ENCODE results near the gene SNAPC3.
A peak's percentile ranks its signal among the peaks of the same experiment; 100 is the strongest.
"Not testable (repeated sequence)": the region's sequence is repeated elsewhere in the genome, so short reads cannot be mapped to it uniquely, and the experiment has no call there.

SNAPC3 gene

DNA sequence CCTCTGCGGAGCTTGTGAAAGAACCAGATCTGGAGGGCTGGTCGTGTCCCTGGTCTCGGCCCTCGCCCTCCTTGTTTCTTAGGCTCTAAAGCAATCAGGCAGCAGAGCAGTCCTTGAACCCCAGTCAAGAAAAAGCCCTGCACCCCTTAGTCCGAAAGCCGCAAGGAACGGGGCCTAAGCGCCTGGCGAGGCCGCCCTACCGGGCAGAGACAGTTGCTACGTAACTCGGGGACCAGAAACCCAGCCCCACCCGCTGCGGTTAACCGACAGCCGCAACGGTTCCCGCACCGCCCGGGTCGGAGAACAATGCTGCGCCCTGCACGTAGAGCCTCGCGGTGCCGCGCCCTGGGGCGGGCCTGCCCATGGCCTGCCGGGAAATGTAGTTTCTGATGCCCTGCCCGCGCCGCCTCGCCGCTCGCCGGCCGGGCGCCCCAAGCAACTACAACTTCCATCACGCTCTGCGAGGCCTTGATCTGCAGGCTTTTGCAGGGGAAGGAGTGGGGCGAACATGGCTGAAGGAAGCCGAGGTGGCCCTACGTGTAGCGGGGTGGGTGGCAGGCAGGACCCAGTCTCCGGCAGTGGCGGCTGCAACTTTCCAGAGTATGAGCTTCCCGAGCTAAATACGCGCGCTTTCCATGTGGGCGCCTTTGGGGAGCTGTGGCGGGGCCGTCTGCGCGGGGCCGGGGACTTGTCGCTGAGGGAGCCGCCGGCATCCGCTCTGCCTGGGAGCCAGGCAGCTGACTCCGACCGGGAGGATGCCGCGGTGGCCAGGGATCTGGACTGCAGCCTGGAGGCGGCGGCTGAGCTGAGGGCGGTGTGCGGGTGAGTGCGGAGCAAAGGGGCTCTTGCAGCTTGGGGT, at the start of gene SNAPC3:
SNAPC3 (plus strand) TSS at position 505 of the 859 bp plus-strand sequence; CDS start at position 509, 4 bp downstream.
- peak; percentile 98 for DNase-seq (ENCODE audit: low read depth)
- Histone ChIP-seq H3K9ac (ENCODE audit: low read length) (peak within 1 kb of the TSS; percentile 95), H3K36me3 (ENCODE audit: control insufficient read depth, insufficient read depth, low read length, severe bottlenecking) (peaks cover 22% of the 10 kb centered on the region), H3K4me3 (ENCODE audit: low read length) (peak within 1 kb of the TSS; percentile 87), H3K9me3 (ENCODE audit: control insufficient read depth, low read length) (no peaks in the 10 kb centered on the region), H3K4me1 (ENCODE audit: control insufficient read depth, insufficient read depth, low read length) (peaks cover 16% of the 10 kb centered on the region), H3K27me3 (replicated peaks; ENCODE audit: control insufficient read depth, insufficient read depth, low read length) (no peaks in the 10 kb centered on the region)

DNA sequence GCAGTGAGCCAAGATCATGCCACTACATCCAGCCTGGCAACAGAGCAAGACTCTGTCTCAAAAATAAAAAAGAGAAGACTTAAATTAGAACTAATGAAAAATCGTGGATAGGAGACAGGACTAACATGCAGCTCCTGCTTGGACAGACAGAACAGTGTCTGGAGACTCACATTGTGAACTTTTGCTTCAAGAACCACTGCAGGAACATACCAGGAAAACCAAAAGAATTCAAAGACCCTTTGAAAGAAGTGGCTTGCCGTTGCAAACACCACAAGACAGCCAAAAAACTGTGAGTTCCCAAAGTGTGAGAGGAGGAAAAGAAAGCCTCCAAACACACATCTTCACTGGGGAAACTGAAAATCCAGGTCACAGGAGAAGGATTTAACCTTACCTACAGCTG, 48.8 kb upstream of the SNAPC3 start:
- H3K9ac ChIP-seq (ENCODE audit: low read length), result no peak overlapping the region

DNA sequence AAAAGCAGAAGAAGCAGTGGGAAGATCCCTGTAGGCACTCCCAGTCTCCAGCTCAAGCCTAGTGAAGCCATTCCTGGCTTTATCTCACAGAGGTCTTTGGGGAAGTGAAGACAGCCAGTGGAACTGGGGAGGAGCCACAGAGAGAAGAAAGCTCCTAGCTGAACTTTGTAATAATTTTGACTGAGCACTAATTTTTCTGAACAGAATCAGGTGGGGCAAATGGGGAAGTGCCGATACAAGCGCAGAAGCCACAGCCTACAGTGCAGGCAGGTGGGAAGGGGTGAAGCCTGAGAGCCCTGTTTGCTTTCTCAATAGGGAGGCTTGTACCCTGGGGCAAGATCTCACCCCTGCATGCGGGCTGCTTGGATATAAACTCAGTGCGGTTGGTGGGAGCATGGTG, 48.4 kb upstream of the SNAPC3 start:
- Histone ChIP-seq H3K9ac (ENCODE audit: low read length) (no peak overlapping the region), H3K27me3 (replicated peaks; ENCODE audit: control insufficient read depth, insufficient read depth, low read length) (no peaks in the 10 kb centered on the region), H3K4me3 (ENCODE audit: low read length) (no peak overlapping the region), H3K9me3 (ENCODE audit: control insufficient read depth, low read length) (peaks cover 3% of the 10 kb centered on the region), H3K36me3 (ENCODE audit: control insufficient read depth, insufficient read depth, low read length, severe bottlenecking) (no peaks in the 10 kb centered on the region), H3K4me1 (ENCODE audit: control insufficient read depth, insufficient read depth, low read length) (peaks cover 13% of the 10 kb centered on the region)
- no peak for DNase-seq (ENCODE audit: low read depth)

More for the DNA sequence above, 48.8 kb upstream of the SNAPC3 start:
- peak; percentile 5 for DNase-seq (ENCODE audit: low read depth)
- H3K27me3 ChIP-seq (replicated peaks; ENCODE audit: control insufficient read depth, insufficient read depth, low read length), result no peaks in the 10 kb centered on the region
- H3K9me3 ChIP-seq (ENCODE audit: control insufficient read depth, low read length), result peaks cover 3% of the 10 kb centered on the region
- H3K4me1 ChIP-seq (ENCODE audit: control insufficient read depth, insufficient read depth, low read length), result peaks cover 13% of the 10 kb centered on the region
- no peaks in the 10 kb centered on the region for H3K36me3 ChIP-seq (ENCODE audit: control insufficient read depth, insufficient read depth, low read length, severe bottlenecking)
- H3K4me3 ChIP-seq (ENCODE audit: low read length), result no peak overlapping the region

DNA sequence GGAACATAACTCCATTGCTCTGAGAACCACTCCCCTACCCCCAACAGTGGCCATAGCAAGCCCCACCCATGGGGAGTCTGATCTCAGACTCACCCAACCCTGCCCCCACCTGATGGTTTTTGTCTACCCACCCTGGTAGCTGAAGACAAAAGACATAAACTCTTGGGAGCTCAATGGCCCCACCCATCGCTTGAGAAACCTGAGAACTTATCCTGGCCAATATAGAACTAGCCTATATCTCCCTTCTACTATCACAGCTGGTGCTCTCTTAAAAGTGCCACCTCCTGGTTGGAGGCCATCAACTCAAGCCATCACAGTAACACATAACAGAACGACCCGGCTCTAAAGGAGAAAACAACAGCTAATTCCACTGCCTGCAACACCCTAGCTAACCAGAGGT, 47.9 kb upstream of the SNAPC3 start:
- no peaks in the 10 kb centered on the region for H3K36me3 ChIP-seq (ENCODE audit: control insufficient read depth, insufficient read depth, low read length, severe bottlenecking)
- H3K4me3 ChIP-seq (ENCODE audit: low read length), result no peak overlapping the region
- no peak overlapping the region for H3K9ac ChIP-seq (ENCODE audit: low read length)
- H3K9me3 ChIP-seq (ENCODE audit: control insufficient read depth, low read length), result peaks cover 3% of the 10 kb centered on the region
- peaks cover 13% of the 10 kb centered on the region for H3K4me1 ChIP-seq (ENCODE audit: control insufficient read depth, insufficient read depth, low read length)
- no peaks in the 10 kb centered on the region for H3K27me3 ChIP-seq (replicated peaks; ENCODE audit: control insufficient read depth, insufficient read depth, low read length)
- no peak for DNase-seq (ENCODE audit: low read depth)

DNA sequence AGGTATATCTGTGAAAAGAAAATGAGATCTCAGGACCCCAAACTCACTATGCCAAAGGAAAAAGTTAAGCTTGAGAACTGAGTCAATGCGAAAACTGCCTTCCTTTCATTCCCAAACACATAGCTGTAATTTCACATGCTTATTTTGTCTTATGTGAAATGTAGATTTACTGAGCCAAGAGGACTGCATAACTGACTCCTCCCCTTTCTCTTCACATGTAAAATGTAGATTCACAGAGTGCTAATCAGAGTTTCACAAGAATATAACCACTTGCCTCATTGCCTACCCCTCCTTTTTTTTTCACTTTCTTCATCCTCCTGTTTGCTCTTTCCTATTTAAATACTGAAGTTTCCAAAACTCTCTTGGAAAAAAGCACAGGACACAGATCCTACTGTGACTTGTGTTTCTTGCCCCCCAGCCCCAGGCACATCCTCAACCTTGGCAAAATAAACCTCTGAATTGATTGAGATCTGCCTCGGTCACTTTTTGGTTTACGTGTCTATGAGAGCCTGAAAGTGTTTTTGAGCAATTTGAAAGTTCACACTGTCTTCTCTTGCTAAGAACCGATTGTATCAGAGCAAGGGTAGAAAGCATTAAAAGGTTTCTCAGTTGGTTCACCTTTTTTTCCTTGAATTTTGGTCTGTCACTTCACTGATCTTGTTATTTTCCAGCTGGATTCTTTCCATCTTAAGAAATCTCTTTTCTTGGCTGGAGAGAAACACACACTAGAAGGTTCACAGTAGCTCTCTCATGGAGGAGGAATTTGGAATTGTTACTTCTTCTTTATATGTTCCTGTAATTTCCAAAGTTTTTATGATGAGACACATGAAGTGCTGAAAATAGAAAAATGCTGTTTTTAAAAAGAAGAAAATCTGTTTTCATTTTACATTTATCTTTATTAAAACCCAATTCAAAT, 44.8 kb upstream of the SNAPC3 start:
- DNase-seq (ENCODE audit: low read depth), result peak; percentile 47
- Histone ChIP-seq H3K9ac (ENCODE audit: low read length) (peak overlapping the region; percentile 32), H3K4me3 (ENCODE audit: low read length) (peak overlapping the region; percentile 57)

DNA sequence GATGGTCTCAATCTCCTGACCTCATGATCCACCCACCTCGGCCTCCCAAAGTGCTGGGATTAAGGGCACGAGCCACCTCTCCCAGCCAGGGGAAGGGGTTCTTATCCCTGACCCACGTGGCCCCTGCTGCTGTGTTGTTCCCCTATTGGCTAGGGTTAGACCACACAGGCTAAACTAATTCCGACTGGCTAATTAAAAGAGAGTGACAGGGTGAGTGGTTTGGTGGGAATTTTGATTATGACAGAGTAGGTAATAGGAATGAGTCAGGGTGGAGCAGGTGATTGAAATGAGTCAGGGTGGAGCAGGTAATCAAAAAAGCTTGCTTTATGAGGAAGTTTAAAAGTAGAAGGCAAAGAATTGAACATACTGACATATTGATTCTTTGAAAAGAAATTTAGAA, 43.4 kb upstream of the SNAPC3 start:
- H3K9ac ChIP-seq (ENCODE audit: low read length); H3K36me3 ChIP-seq (ENCODE audit: control insufficient read depth, insufficient read depth, low read length, severe bottlenecking); H3K9me3 ChIP-seq (ENCODE audit: control insufficient read depth, low read length); H3K27me3 ChIP-seq (replicated peaks; ENCODE audit: control insufficient read depth, insufficient read depth, low read length); H3K4me3 ChIP-seq (ENCODE audit: low read length); DNase-seq (ENCODE audit: low read depth): not testable (repeated sequence)
- peaks cover 18% of the 10 kb centered on the region for H3K4me1 ChIP-seq (ENCODE audit: control insufficient read depth, insufficient read depth, low read length)

More for the DNA sequence above, 44.8 kb upstream of the SNAPC3 start:
- Histone ChIP-seq H3K27me3 (replicated peaks; ENCODE audit: control insufficient read depth, insufficient read depth, low read length) (no peaks in the 10 kb centered on the region), H3K9me3 (ENCODE audit: control insufficient read depth, low read length) (peaks cover 3% of the 10 kb centered on the region), H3K36me3 (ENCODE audit: control insufficient read depth, insufficient read depth, low read length, severe bottlenecking) (no peaks in the 10 kb centered on the region), H3K4me1 (ENCODE audit: control insufficient read depth, insufficient read depth, low read length) (peaks cover 13% of the 10 kb centered on the region)

DNA sequence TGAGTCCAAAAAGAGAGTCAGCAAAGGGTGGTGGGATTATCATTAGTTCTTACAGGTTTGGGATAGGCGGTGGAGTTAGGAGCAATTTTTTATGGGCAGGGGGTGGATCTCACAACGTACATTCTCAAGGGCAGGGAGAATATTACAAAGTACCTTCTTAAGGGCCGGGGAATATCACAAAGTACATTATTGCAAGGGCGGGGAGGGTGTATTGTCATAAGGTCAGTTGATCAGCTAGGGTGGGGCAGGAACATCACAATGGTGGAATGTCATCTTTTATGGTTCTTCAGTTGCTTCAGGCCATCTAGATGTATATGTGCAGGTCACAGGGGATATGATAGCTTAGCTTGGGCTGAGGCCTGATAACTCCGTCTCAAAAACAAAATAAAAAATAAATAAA, 42.8 kb upstream of the SNAPC3 start:
- H3K36me3 ChIP-seq (ENCODE audit: control insufficient read depth, insufficient read depth, low read length, severe bottlenecking); H3K4me3 ChIP-seq (ENCODE audit: low read length); H3K9me3 ChIP-seq (ENCODE audit: control insufficient read depth, low read length); H3K9ac ChIP-seq (ENCODE audit: low read length); H3K27me3 ChIP-seq (replicated peaks; ENCODE audit: control insufficient read depth, insufficient read depth, low read length); DNase-seq (ENCODE audit: low read depth): not testable (repeated sequence)
- H3K4me1 ChIP-seq (ENCODE audit: control insufficient read depth, insufficient read depth, low read length), result peaks cover 18% of the 10 kb centered on the region

DNA sequence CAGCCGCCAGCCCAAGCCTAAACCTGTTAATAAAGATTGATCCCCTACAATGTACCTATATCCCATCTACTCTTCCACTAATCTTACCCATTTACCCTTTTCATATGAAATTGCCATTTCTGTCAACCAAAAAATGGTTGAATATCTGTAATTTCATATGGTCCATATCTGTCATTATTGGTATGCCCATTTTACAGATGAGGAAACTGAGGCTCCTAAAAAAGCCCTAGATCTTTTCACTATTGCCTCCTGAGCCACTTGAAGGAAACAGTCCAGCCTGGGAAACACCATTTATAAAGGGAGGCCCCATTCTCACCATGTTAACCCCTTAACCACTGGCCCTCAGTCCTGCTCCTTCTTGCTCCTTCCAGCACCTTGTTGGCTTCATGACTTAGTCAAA, 41.2 kb upstream of the SNAPC3 start:
- no peaks in the 10 kb centered on the region for H3K9me3 ChIP-seq (ENCODE audit: control insufficient read depth, low read length)
- no peak for DNase-seq (ENCODE audit: low read depth)
- no peak overlapping the region for H3K4me3 ChIP-seq (ENCODE audit: low read length)
- no peaks in the 10 kb centered on the region for H3K27me3 ChIP-seq (replicated peaks; ENCODE audit: control insufficient read depth, insufficient read depth, low read length)
- peaks cover 18% of the 10 kb centered on the region for H3K4me1 ChIP-seq (ENCODE audit: control insufficient read depth, insufficient read depth, low read length)
- H3K9ac ChIP-seq (ENCODE audit: low read length), result no peak overlapping the region
- no peaks in the 10 kb centered on the region for H3K36me3 ChIP-seq (ENCODE audit: control insufficient read depth, insufficient read depth, low read length, severe bottlenecking)

DNA sequence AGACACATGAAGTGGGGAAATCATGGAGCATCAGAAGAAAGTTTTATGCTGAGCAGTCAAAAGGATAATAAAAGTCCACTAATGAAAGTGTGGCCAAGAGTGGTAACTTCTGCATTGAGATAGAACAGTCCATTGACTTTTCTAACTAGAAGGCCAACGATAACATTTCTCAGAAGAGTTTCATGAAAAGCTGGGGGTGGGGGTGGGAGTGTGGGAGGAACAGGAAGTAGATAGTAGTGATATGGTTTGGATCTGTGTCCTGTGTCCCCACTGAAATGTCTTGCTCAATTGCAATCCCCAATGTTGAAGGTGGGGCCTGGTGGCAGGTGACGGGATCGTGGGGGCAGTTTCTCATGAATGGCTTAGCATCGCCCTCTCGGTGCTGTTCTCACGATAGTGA, 36.2 kb upstream of the SNAPC3 start:
- H3K36me3 ChIP-seq (ENCODE audit: control insufficient read depth, insufficient read depth, low read length, severe bottlenecking), result no peaks in the 10 kb centered on the region
- peaks cover 7% of the 10 kb centered on the region for H3K4me1 ChIP-seq (ENCODE audit: control insufficient read depth, insufficient read depth, low read length)
- no peaks in the 10 kb centered on the region for H3K9me3 ChIP-seq (ENCODE audit: control insufficient read depth, low read length)
- no peak overlapping the region for H3K9ac ChIP-seq (ENCODE audit: low read length)
- DNase-seq (ENCODE audit: low read depth), result no peak
- H3K27me3 ChIP-seq (replicated peaks; ENCODE audit: control insufficient read depth, insufficient read depth, low read length), result no peaks in the 10 kb centered on the region
- H3K4me3 ChIP-seq (ENCODE audit: low read length), result no peak overlapping the region

DNA sequence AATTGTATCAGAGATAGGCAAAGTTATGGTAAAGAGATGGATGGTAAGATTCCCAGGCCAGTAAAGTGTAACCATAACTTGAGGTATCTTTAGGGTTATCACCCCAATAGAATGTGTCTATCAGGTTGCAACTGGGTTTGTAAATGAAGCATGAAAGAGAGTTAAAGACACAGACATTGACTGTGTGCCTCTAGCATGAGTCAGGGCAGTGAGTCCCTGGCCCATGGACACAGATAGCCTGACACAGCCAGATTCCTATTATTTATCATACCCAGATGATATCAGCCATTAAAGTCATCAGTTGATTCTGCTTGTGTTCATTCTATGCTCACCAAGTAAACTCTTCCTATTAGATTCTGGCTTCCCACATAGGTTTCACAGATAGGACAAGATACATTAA, 33.5 kb upstream of the SNAPC3 start:
- H3K9me3 ChIP-seq (ENCODE audit: control insufficient read depth, low read length), result no peaks in the 10 kb centered on the region
- DNase-seq (ENCODE audit: low read depth), result peak; percentile 21
- peaks cover 4% of the 10 kb centered on the region for H3K27me3 ChIP-seq (replicated peaks; ENCODE audit: control insufficient read depth, insufficient read depth, low read length)
- H3K4me1 ChIP-seq (ENCODE audit: control insufficient read depth, insufficient read depth, low read length), result peaks cover 3% of the 10 kb centered on the region
- no peaks in the 10 kb centered on the region for H3K36me3 ChIP-seq (ENCODE audit: control insufficient read depth, insufficient read depth, low read length, severe bottlenecking)
- H3K4me3 ChIP-seq (ENCODE audit: low read length), result no peak overlapping the region
- no peak overlapping the region for H3K9ac ChIP-seq (ENCODE audit: low read length)

DNA sequence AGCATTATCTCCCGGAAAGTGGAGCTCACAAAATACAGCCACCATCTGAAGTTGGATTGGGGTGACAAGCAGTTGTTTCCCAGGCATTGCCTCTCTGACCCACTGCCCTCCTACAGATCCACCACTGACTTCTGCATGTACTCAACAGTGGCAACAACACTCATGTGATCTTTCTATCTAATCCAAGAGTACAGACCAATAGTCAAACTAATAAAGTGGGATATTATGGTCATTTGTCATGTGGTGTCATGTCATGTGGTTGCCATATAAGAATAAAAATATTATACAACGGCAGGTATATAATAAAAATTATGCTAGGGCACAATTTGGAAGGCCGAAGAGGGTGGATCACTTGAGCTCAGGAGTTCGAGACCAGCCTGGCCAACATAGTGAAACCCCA, 33.0 kb upstream of the SNAPC3 start:
- Histone ChIP-seq H3K4me1 (ENCODE audit: control insufficient read depth, insufficient read depth, low read length) (peaks cover 3% of the 10 kb centered on the region), H3K36me3 (ENCODE audit: control insufficient read depth, insufficient read depth, low read length, severe bottlenecking) (no peaks in the 10 kb centered on the region), H3K9me3 (ENCODE audit: control insufficient read depth, low read length) (no peaks in the 10 kb centered on the region), H3K27me3 (replicated peaks; ENCODE audit: control insufficient read depth, insufficient read depth, low read length) (peaks cover 4% of the 10 kb centered on the region), H3K9ac (ENCODE audit: low read length) (no peak overlapping the region), H3K4me3 (ENCODE audit: low read length) (no peak overlapping the region)
- no peak for DNase-seq (ENCODE audit: low read depth)

Measured in adipocyte (in vitro differentiated cells).